ENCODE measurements around the gene TNRC6C.

Gene TNRC6C, protein sequence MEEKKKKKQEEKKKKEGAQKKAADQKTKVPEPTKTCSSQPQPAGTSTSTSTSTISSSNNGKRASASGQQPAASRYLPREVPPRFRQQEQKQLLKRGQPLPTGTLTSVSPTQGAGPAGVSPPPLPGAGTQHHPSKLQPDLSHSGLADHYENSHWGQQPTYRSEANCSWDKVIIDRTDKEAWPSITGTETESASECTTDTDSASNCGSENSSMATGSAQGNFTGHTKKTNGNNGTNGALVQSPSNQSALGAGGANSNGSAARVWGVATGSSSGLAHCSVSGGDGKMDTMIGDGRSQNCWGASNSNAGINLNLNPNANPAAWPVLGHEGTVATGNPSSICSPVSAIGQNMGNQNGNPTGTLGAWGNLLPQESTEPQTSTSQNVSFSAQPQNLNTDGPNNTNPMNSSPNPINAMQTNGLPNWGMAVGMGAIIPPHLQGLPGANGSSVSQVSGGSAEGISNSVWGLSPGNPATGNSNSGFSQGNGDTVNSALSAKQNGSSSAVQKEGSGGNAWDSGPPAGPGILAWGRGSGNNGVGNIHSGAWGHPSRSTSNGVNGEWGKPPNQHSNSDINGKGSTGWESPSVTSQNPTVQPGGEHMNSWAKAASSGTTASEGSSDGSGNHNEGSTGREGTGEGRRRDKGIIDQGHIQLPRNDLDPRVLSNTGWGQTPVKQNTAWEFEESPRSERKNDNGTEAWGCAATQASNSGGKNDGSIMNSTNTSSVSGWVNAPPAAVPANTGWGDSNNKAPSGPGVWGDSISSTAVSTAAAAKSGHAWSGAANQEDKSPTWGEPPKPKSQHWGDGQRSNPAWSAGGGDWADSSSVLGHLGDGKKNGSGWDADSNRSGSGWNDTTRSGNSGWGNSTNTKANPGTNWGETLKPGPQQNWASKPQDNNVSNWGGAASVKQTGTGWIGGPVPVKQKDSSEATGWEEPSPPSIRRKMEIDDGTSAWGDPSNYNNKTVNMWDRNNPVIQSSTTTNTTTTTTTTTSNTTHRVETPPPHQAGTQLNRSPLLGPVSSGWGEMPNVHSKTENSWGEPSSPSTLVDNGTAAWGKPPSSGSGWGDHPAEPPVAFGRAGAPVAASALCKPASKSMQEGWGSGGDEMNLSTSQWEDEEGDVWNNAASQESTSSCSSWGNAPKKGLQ (N-terminal part only)

GRCh38 chr17:77957857-77958715 lies at the start of gene TNRC6C:
TNRC6C (plus strand) TSS chr17:77958703; CDS start chr17:78004207, 45,504 bp downstream.
- DNase-seq (ENCODE audit: low spot score): peak; percentile 100
- peak within 1 kb of the TSS; percentile 73 for H3K4me3 ChIP-seq

GRCh38 chr17:77909236-77909635 lies 49.3 kb upstream of the TNRC6C start:
- Histone ChIP-seq H3K4me3 (peak overlapping the region; percentile 44), H3K27ac (no peak overlapping the region)
- TF ChIP-seq, protein P1, sequence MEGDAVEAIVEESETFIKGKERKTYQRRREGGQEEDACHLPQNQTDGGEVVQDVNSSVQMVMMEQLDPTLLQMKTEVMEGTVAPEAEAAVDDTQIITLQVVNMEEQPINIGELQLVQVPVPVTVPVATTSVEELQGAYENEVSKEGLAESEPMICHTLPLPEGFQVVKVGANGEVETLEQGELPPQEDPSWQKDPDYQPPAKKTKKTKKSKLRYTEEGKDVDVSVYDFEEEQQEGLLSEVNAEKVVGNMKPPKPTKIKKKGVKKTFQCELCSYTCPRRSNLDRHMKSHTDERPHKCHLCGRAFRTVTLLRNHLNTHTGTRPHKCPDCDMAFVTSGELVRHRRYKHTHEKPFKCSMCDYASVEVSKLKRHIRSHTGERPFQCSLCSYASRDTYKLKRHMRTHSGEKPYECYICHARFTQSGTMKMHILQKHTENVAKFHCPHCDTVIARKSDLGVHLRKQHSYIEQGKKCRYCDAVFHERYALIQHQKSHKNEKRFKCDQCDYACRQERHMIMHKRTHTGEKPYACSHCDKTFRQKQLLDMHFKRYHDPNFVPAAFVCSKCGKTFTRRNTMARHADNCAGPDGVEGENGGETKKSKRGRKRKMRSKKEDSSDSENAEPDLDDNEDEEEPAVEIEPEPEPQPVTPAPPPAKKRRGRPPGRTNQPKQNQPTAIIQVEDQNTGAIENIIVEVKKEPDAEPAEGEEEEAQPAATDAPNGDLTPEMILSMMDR (IDR thresholded peaks at IDR 0.05): no peak
- peak; percentile 72 for DNase-seq (ENCODE audit: low spot score)

More at GRCh38 chr17:77957857-77958715, at the start of gene TNRC6C:
- H3K27ac ChIP-seq: peak within 1 kb of the TSS; percentile 62 to 100
- TF ChIP-seq, protein P1 (IDR thresholded peaks at IDR 0.05): no peak

DNA sequence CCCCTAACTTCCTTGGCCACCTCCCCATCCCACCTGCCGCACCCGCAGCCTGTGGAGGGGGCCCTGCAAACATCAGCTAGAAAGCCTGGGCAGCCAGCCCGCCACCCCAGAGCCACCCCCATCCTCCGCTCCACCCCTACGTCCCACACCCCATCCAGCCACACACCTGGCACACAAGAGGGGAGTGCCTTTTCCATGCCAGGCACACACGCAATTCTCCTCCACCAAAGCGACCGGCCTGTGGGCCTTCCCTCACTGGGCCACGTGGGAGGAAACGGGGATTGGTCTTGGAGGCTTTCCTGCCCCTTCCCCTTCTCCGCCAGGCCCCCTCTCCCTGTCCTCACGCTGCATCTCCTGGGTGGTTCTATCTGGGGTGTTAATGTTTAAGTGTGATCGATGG lies 48.7 kb upstream of the TNRC6C start:
- Histone ChIP-seq H3K4me3 (no peak overlapping the region), H3K27ac (no peak overlapping the region)
- TF ChIP-seq, protein P1 (IDR thresholded peaks at IDR 0.05): no peak
- no peak for DNase-seq (ENCODE audit: low spot score)

DNA sequence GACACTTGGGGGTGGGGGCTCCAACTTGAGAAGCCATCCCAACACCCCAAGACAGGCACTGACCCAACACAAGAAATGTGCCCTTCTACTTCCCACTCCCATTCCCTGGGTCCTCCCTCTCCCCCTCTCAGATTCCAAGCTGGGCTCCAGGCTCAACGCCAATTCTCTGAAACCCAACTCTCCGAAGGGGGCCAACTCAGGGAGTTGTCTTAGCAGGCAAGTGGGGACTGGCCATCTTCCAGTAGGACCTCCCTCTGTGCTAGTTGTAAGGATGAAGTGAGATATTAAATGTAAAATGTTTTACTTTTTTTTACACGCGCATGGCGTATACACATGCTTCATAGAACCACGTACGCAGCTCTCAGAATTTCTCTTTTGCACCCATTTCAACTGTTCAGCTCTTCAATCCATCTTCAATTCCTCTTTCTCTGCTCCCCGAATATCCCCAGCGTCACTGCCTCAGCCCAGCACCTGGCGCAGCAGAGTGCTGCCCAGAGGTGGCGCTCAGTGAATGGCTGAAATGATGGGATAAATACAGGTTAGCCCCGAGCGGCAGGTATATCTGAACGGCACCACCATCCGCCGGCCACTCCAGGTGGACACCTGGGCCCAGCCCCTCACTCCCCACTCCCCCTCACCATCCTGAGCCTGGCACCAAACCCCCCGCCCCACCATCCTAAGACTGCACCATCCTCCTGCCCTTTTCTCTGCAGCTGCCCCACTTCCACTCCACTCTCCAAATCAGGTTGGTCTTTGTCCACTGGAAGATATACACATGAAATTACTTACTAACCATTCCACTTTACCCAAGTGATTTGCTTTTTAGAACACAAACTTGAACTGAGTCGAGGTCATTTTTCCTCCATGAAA lies 43.9 kb upstream of the TNRC6C start:
- H3K4me3 ChIP-seq: no peak overlapping the region
- no peak for DNase-seq (ENCODE audit: low spot score)
- TF ChIP-seq, protein P1 (IDR thresholded peaks at IDR 0.05): no peak
- H3K27ac ChIP-seq: no peak overlapping the region

DNA sequence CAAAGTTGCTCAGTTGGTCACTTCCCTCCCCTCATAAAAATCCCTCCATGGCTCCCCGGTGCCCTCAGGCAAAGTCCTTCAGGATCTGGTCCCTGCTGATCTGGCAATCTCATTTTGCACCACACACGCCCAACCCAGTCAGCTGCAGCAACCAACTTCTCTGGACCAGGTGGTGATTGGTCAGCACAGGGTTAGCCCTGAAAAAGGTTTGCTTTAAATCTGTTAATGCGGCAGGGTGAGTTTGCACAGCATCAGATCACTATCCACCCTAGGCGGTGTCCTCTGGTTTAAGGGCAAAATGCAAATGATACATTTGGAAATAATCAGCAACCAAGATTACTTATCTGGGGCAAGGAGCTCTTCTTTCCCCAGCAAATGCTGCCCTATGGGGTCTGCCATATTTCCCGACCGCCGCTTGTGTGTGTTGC lies 42.9 kb upstream of the TNRC6C start:
- no peak for DNase-seq (ENCODE audit: low spot score)
- TF ChIP-seq, protein P1 (IDR thresholded peaks at IDR 0.05): no peak
- H3K27ac ChIP-seq: no peak overlapping the region
- H3K4me3 ChIP-seq: no peak overlapping the region

Measured in coronary artery (tissue), 2 donors.